HepG2 (cell line): ENCODE results near the gene TST. TPM values are rescaled to one million over a fixed set of nuclear protein-coding genes. Genes with fewer than 3 reads are reported as not detected.
A peak's percentile ranks its signal among the peaks of the same experiment; 100 is the strongest.

Experiments used
- ARNT2 ChIP-seq: sonication (generic); formaldehyde crosslinking; IDR thresholded peaks from 2 replicates; pipeline ENCODE4 v1.8.0; 2022; ENCODE audit warnings: mild to moderate bottlenecking, low read depth, missing genetic modification reagents, moderate library complexity
- BCL3 ChIP-seq: sonication (generic); formaldehyde crosslinking; IDR thresholded peaks from 2 replicates; pipeline ENCODE4 v1.5.1; 2020; ENCODE audit warnings: mild to moderate bottlenecking, missing genetic modification reagents, moderate library complexity
- CERS6 ChIP-seq: sonication (generic); formaldehyde crosslinking; IDR thresholded peaks from 2 replicates; pipeline ENCODE4 v1.5.0; 2020; ENCODE audit warnings: missing genetic modification reagents
- GABPA ChIP-seq, 2 experiments: IDR thresholded peaks; 2 replicates each; pipeline ENCODE4 v1.6.1; 2011 to 2016; ENCODE audit warnings: low read depth in 2 of 2, low read length in 1 of 2, missing biosample characterization in 1 of 2, missing genetic modification characterization in 1 of 2
- ISX ChIP-seq: sonication (generic); formaldehyde crosslinking; conservative IDR thresholded peaks from 2 replicates; pipeline ENCODE4 v1.5.0; 2020; ENCODE audit warnings: missing genetic modification reagents
- LRRFIP1 ChIP-seq: sonication (generic); formaldehyde crosslinking; conservative IDR thresholded peaks from 2 replicates; pipeline ENCODE4 v1.4.0; 2020; ENCODE audit warnings: missing genetic modification reagents
- NFYB ChIP-seq: sonication (generic); formaldehyde crosslinking; IDR thresholded peaks from 2 replicates; pipeline ENCODE4 v1.4.0; 2020; ENCODE audit warnings: missing genetic modification reagents
- NFYC ChIP-seq: IDR thresholded peaks from 2 replicates; pipeline ENCODE4 v1.6.1; 2016; ENCODE audit warnings: missing genetic modification reagents, missing compliant biosample characterization
- PHF5A ChIP-seq: IDR thresholded peaks from one replicate; pipeline ENCODE4 v1.6.1; 2018; ENCODE audit warnings: low read depth, missing genetic modification reagents; ENCODE audit not compliant: unreplicated experiment
- SIN3B ChIP-seq: fragments of 150-350 bp; IDR thresholded peaks from 2 replicates; pipeline ENCODE4 v1.6.1; 2014; ENCODE audit warnings: low read length
- SRSF1 ChIP-seq: fragments of 200-400 bp; formaldehyde crosslinking; optimal IDR thresholded peaks from 2 replicates; pipeline ENCODE3; 2017; ENCODE audit warnings: mild to moderate bottlenecking, low read depth, low read length, moderate library complexity
- ZFP41 ChIP-seq: sonication (generic); formaldehyde crosslinking; IDR thresholded peaks from 2 replicates; pipeline ENCODE4 v1.4.0; 2020; ENCODE audit warnings: mild to moderate bottlenecking, missing genetic modification reagents, borderline replicate concordance
- ZNF280D ChIP-seq: sonication (generic); formaldehyde crosslinking; IDR thresholded peaks from 2 replicates; pipeline ENCODE4 v1.5.1; 2020; ENCODE audit warnings: mild to moderate bottlenecking, missing genetic modification reagents
- ZNF569 ChIP-seq: sonication (generic); formaldehyde crosslinking; IDR thresholded peaks from 2 replicates; pipeline ENCODE4 v1.5.0; 2020; ENCODE audit warnings: mild to moderate bottlenecking, missing genetic modification reagents, moderate library complexity, borderline replicate concordance
- ZNF674 ChIP-seq: sonication (generic); formaldehyde crosslinking; IDR thresholded peaks from 2 replicates; pipeline ENCODE4 v1.5.0; 2020; ENCODE audit warnings: low read depth, mild to moderate bottlenecking, missing genetic modification reagents
- ZNF737 ChIP-seq: sonication (generic); formaldehyde crosslinking; IDR thresholded peaks from 2 replicates; pipeline ENCODE4 v1.5.0; 2020; ENCODE audit warnings: missing genetic modification reagents, mild to moderate bottlenecking, borderline replicate concordance
- polyA plus RNA-seq, 8 experiments: library from polyadenylated mRNA; depleted of rRNA in 3 of 8; stranded (reverse) in 7 of 8; unstranded in 1 of 8; fragments of >200 nt; fragmentation: Illumina TruSeq in 4 of 8; extraction: Trizol in 4 of 8; gene quantifications; 2 replicates each; pipeline versions ENCODE4 v1.2.1 to v1.2.3, GENCODE V29; 2011 to 2016; ENCODE audit warnings: low read depth in 4 of 8, missing spikeins in 1 of 8, mixed read lengths in 1 of 8; ENCODE audit not compliant: insufficient read depth in 1 of 8
- total RNA-seq, 5 experiments: library from RNA; depleted of rRNA; stranded (reverse); fragments of >200 nt; fragmentation: Illumina TruSeq; extraction: Trizol; gene quantifications; 2 replicates each; pipeline ENCODE4 v1.2.3, GENCODE V29; 2016; ENCODE audit warnings: low read depth in 1 of 5
- TF ChIP-seq, protein P1 (sequence below): sonication (generic); formaldehyde crosslinking; IDR thresholded peaks from 2 replicates; pipeline ENCODE4 v1.5.0; 2020; ENCODE audit warnings: mild to moderate bottlenecking, missing genetic modification reagents
- TF ChIP-seq, protein P2 (sequence below): sonication (generic); formaldehyde crosslinking; IDR thresholded peaks from 2 replicates; pipeline ENCODE4 v1.9.0; 2021; ENCODE audit warnings: missing genetic modification reagents, borderline replicate concordance
- TF ChIP-seq, protein P3 (sequence below): sonication (generic); formaldehyde crosslinking; IDR thresholded peaks from 2 replicates; pipeline ENCODE4 v1.8.1; 2023; ENCODE audit warnings: missing genetic modification reagents, mild to moderate bottlenecking, borderline replicate concordance

Gene TST
- total and polyA plus RNA-seq, 2 of the 13 experiments (the other 11 are each of a cell fraction or from before 2014, with no cell fraction given) = 44.6 to 63.6 TPM

DNA sequence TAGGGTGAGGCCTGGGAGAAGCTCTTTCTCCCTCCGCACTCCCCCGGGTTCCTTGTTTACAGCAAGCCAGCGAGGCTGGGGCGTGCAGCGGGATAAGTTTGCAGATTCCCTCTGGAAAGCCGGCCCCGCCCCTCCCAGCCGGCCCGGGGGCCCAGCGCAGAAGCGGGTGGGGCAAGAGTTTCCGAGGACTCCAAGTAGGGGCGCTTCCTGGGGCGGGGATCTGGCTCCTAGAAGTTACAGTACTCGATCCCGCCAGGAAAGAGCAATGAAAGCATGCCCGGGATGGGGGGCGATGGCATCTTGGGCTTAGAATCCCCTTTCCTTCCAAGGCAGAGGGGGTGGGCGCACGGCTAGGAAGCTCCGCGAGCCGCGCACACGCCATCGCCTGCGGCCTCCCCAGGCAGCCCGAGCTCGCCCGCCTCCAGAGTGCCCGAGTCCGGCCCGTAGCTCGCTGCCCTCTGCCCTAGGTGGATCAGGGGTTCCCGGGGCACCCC is 385 bp downstream of the TST start (continued):
- TF ChIP-seq, protein P1, sequence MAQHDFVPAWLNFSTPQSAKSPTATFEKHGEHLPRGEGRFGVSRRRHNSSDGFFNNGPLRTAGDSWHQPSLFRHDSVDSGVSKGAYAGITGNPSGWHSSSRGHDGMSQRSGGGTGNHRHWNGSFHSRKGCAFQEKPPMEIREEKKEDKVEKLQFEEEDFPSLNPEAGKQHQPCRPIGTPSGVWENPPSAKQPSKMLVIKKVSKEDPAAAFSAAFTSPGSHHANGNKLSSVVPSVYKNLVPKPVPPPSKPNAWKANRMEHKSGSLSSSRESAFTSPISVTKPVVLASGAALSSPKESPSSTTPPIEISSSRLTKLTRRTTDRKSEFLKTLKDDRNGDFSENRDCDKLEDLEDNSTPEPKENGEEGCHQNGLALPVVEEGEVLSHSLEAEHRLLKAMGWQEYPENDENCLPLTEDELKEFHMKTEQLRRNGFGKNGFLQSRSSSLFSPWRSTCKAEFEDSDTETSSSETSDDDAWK (CRISPR knock-in tag) = no peak
- TF ChIP-seq SIN3B (no peak), GABPA (IDR thresholded peaks at IDR 0.05; ENCODE audit: low read depth, low read length) (no peak), GABPA (CRISPR knock-in tag; IDR thresholded peaks at IDR 0.05; ENCODE audit: low read depth) (no peak), ISX (no peak), CERS6 (CRISPR knock-in tag) (no peak), NFYC (CRISPR knock-in tag) (no peak), BCL3 (0 out of 2 replicates have a peak, but pooled peaks have one; percentile 25), PHF5A (CRISPR knock-in tag) (no peak), ZNF569 (CRISPR knock-in tag) (no peak), SRSF1 (no peak), NFYB (CRISPR knock-in tag) (no peak), ZNF674 (no peak), LRRFIP1 (CRISPR knock-in tag) (no peak), ZNF280D (CRISPR knock-in tag) (no peak), ARNT2 (CRISPR knock-in tag) (no peak), ZFP41 (CRISPR knock-in tag) (no peak), ZNF737 (CRISPR knock-in tag) (0 out of 2 replicates have a peak, but pooled peaks have one; percentile 50)
- TF ChIP-seq, protein P2, sequence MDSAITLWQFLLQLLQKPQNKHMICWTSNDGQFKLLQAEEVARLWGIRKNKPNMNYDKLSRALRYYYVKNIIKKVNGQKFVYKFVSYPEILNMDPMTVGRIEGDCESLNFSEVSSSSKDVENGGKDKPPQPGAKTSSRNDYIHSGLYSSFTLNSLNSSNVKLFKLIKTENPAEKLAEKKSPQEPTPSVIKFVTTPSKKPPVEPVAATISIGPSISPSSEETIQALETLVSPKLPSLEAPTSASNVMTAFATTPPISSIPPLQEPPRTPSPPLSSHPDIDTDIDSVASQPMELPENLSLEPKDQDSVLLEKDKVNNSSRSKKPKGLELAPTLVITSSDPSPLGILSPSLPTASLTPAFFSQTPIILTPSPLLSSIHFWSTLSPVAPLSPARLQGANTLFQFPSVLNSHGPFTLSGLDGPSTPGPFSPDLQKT (CRISPR knock-in tag) = no peak
- TF ChIP-seq, protein P3, sequence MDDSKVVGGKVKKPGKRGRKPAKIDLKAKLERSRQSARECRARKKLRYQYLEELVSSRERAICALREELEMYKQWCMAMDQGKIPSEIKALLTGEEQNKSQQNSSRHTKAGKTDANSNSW = no peak
